Measurements from ENCODE around the gene QRFP. TPM values are rescaled to one million over a fixed set of nuclear protein-coding genes. Genes with fewer than 3 reads are reported as not detected.

QRFP gene
- total and polyA plus RNA-seq, 5 donors from 2014 or later, result not detected

GRCh38 chr9:130906735-130907416 lies 10.3 kb upstream of the QRFP start:
- Histone ChIP-seq H3K9me3 (ENCODE audit: control insufficient read depth in 2 of 2, low read length in 2 of 2) (no peaks in the 10 kb centered on the region), H3K36me3 (ENCODE audit: control insufficient read depth, insufficient read depth, low read length) (no peaks in the 10 kb centered on the region), H3K4me3 (ENCODE audit: low read depth, low read length) (no peak overlapping the region), H3K27ac (ENCODE audit: insufficient read depth, low read length, poor library complexity, severe bottlenecking) (no peak overlapping the region), H3K4me1 (ENCODE audit: control insufficient read depth, insufficient read depth, low read length, poor library complexity, severe bottlenecking) (no peaks in the 10 kb centered on the region), H3K27me3 (ENCODE audit: control insufficient read depth, insufficient read depth, low read length) (no peaks in the 10 kb centered on the region)
- Mint-ChIP-seq H3K9me3 (no peaks in the 10 kb centered on the region), H3K4me3 (no peak overlapping the region), H3K27ac (no peak overlapping the region), H3K4me1 (peaks cover 0 to 6% (median 0%) of the 10 kb centered on the region in 4 donors), H3K36me3 (no peaks in the 10 kb centered on the region), H3K27me3 (peaks cover 5% of the 10 kb centered on the region)
- ATAC-seq (ENCODE audit: low read depth in 2 of 2) (no peak), DNase-seq (no peak)

GRCh38 chr9:130905902-130906734 lies 9.5 kb upstream of the QRFP start:
- H3K36me3 Mint-ChIP-seq, result no peaks in the 10 kb centered on the region
- DNase-seq (no peak), ATAC-seq (ENCODE audit: low read depth in 2 of 2) (no peak)
- Histone ChIP-seq H3K27ac (ENCODE audit: insufficient read depth, low read length, poor library complexity, severe bottlenecking) (no peak overlapping the region), H3K4me1 (ENCODE audit: control insufficient read depth, insufficient read depth, low read length, poor library complexity, severe bottlenecking) (no peaks in the 10 kb centered on the region), H3K27me3 (ENCODE audit: control insufficient read depth, insufficient read depth, low read length) (no peaks in the 10 kb centered on the region), H3K9me3 (ENCODE audit: control insufficient read depth in 2 of 2, low read length in 2 of 2) (no peaks in the 10 kb centered on the region), H3K36me3 (ENCODE audit: control insufficient read depth, insufficient read depth, low read length) (no peaks in the 10 kb centered on the region), H3K4me3 (ENCODE audit: low read depth, low read length) (no peak overlapping the region)
- H3K4me3 Mint-ChIP-seq, result no peak overlapping the region
- H3K9me3 Mint-ChIP-seq, result no peaks in the 10 kb centered on the region
- no peak overlapping the region for H3K27ac Mint-ChIP-seq
- peaks cover 5% of the 10 kb centered on the region for H3K27me3 Mint-ChIP-seq
- H3K4me1 Mint-ChIP-seq, result peaks cover 0 to 6% (median 0%) of the 10 kb centered on the region in 4 donors

DNA sequence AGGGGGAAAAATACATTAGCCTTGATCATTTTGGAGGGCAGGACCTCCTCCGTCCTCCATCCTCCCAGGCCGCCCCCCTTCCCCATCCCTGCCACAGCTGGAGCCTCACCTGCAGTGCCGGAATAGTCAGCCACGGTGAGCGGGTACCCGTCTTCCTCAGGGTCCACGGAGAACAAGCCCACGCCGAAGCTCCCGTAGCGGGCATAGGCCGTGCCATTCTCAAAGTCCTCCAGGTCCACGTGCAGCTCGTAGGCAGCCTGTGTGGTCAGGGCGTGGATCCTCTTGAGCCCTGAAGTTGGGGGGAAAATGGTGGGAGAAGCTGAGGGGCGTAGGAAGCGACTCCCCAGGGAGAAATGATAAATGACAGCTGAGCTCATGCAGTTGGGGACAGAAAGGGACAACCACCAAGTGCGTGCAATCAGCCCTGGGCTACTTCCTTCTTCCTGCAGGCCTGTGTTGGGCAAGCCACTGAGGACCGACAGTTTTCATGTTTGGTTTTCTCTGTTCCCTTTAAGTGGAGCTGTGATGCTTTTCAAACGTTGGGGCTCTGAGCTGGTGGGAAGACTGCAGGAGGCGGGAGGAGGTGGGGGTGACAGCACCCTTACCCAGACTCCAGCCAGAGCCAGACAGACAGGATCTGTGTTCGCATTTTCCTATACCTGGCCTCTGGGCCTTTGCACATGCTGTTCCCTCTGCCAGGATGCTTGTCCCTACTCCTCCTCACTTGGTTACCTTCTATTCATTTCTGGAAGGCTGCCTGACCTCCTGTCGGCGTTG lies 8.7 kb upstream of the QRFP start:
- Histone ChIP-seq H3K27ac (ENCODE audit: insufficient read depth, low read length, poor library complexity, severe bottlenecking) (no peak overlapping the region), H3K4me1 (ENCODE audit: control insufficient read depth, insufficient read depth, low read length, poor library complexity, severe bottlenecking) (no peaks in the 10 kb centered on the region), H3K9me3 (ENCODE audit: control insufficient read depth in 2 of 2, low read length in 2 of 2) (no peaks in the 10 kb centered on the region), H3K27me3 (ENCODE audit: control insufficient read depth, insufficient read depth, low read length) (no peaks in the 10 kb centered on the region), H3K36me3 (ENCODE audit: control insufficient read depth, insufficient read depth, low read length) (no peaks in the 10 kb centered on the region), H3K4me3 (ENCODE audit: low read depth, low read length) (no peak overlapping the region)
- no peaks in the 10 kb centered on the region for H3K36me3 Mint-ChIP-seq
- no peaks in the 10 kb centered on the region for H3K9me3 Mint-ChIP-seq
- no peak overlapping the region for H3K27ac Mint-ChIP-seq
- ATAC-seq (ENCODE audit: low read depth in 2 of 2), result no peak
- no peak for DNase-seq
- peaks cover 5% of the 10 kb centered on the region for H3K27me3 Mint-ChIP-seq
- no peak overlapping the region for H3K4me3 Mint-ChIP-seq
- peaks cover 0 to 2% (median 0%) of the 10 kb centered on the region in 4 donors for H3K4me1 Mint-ChIP-seq

DNA sequence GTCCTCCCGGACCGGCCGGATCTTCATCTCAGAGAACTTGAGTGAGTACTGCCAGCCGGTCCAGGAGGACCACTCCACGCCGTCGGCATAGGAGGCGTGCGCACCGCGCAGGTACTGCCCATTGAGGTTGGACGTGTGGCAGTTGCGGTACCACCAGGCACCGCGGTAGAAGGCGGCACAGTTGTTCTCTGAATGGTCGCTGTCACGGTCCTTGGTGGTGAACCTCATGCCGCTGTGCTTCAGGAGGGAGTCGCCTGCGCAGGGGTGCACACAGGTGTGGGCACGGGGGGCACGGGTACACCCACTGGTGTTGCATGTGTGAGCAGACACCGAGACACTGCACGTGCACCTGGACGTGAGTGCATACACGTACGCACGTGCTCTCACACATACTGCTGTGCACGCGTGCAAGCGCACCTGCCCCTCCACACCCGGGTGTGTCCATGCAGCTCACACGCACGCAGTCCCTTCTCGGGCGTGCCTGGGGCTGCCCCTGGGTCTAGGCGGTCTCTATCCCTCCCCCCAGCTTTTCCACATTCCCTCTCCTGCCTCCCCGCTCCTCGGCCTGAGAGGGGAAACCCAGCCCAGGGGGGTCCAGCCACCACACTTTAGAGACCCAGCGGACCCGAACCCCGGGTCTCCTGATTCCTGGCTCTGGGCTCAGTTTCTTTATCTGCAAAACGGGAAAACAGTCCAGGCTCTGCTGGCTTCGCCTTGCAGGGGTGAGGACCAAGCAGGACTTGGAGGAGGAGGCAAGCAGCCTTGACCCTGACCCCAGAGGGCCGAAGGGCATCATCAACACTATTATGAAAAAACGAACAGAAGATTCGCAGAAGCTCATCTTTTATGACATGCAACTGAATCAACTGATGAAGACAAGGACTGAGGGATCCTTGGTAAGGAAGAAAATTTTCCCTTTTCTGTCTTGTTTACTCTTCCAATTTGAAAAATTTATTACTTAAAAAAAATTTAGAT lies 7.7 kb upstream of the QRFP start:
- no peak overlapping the region for H3K27ac Mint-ChIP-seq

DNA sequence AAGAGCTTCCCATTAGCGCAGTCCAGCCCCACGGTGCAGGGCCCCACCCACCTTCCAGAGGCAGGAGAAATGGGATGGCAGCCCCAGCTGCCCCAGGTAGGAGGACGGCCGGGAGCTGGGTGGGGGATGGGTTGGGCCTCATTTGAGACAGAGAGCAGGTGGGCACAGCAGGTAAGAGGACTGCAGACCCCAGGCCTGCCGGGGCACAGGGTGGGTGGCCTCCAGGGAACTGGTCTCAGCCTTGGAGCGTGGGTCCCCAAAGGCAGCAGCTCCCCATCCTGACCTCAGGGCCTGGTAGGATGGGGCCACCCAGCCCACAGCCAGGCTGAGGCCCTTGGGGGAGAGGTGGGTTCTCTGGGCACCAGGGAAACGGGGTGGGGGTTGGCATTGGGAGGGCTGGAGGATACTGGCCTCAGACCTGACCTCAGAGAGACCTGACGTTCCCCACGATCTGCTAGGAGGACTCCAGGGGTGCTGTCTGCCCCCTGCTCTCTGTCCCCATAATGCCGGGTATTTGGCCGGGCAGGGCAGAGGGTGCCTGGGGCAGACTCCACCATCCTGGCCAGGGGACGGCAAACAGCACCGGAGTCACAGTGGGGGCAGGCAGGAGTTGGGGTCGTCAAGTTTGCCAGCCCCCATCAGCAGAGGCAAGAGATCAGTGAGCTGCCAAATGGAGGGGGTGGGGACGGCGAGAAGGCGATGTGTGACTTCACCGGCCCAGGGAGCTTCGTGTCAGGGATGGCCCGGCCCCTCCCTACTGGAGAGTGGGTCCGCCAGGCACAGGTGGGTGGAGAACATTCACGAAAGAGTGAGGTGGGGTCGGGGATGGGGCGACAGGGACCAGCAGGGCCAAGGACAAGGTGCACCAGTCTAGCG lies 6.8 kb upstream of the QRFP start:
- Mint-ChIP-seq H3K4me1 (peaks cover 0 to 2% (median 0%) of the 10 kb centered on the region in 4 donors), H3K9me3 (no peaks in the 10 kb centered on the region), H3K36me3 (no peaks in the 10 kb centered on the region), H3K27me3 (no peaks in the 10 kb centered on the region), H3K27ac (no peak overlapping the region), H3K4me3 (no peak overlapping the region)
- DNase-seq, result no peak
- Histone ChIP-seq H3K4me1 (ENCODE audit: control insufficient read depth, insufficient read depth, low read length, poor library complexity, severe bottlenecking) (no peaks in the 10 kb centered on the region), H3K27me3 (ENCODE audit: control insufficient read depth, insufficient read depth, low read length) (no peaks in the 10 kb centered on the region), H3K4me3 (ENCODE audit: low read depth, low read length) (no peak overlapping the region), H3K9me3 (ENCODE audit: control insufficient read depth in 2 of 2, low read length in 2 of 2) (no peaks in the 10 kb centered on the region), H3K36me3 (ENCODE audit: control insufficient read depth, insufficient read depth, low read length) (no peaks in the 10 kb centered on the region), H3K27ac (ENCODE audit: insufficient read depth, low read length, poor library complexity, severe bottlenecking) (no peak overlapping the region)
- ATAC-seq (ENCODE audit: low read depth in 2 of 2), result no peak

More for the DNA sequence above, 7.7 kb upstream of the QRFP start:
- H3K27me3 ChIP-seq (ENCODE audit: control insufficient read depth, insufficient read depth, low read length), result no peaks in the 10 kb centered on the region
- H3K4me1 ChIP-seq (ENCODE audit: control insufficient read depth, insufficient read depth, low read length, poor library complexity, severe bottlenecking), result no peaks in the 10 kb centered on the region
- no peak overlapping the region for H3K4me3 ChIP-seq (ENCODE audit: low read depth, low read length)
- Mint-ChIP-seq H3K4me1 (peaks cover 0 to 2% (median 0%) of the 10 kb centered on the region in 4 donors), H3K27me3 (peaks cover 5% of the 10 kb centered on the region), H3K9me3 (no peaks in the 10 kb centered on the region), H3K4me3 (no peak overlapping the region), H3K36me3 (no peaks in the 10 kb centered on the region)
- H3K9me3 ChIP-seq (ENCODE audit: control insufficient read depth in 2 of 2, low read length in 2 of 2), result no peaks in the 10 kb centered on the region
- H3K36me3 ChIP-seq (ENCODE audit: control insufficient read depth, insufficient read depth, low read length), result no peaks in the 10 kb centered on the region
- DNase-seq (no peak), ATAC-seq (ENCODE audit: low read depth in 2 of 2) (no peak)
- H3K27ac ChIP-seq (ENCODE audit: insufficient read depth, low read length, poor library complexity, severe bottlenecking), result no peak overlapping the region

GRCh38 chr9:130902204-130903185 lies 5.9 kb upstream of the QRFP start:
- no peak overlapping the region for H3K27ac ChIP-seq (ENCODE audit: insufficient read depth, low read length, poor library complexity, severe bottlenecking)
- no peak overlapping the region for H3K4me3 ChIP-seq (ENCODE audit: low read depth, low read length)
- Mint-ChIP-seq H3K4me3 (no peak overlapping the region), H3K4me1 (peaks cover 0 to 2% (median 0%) of the 10 kb centered on the region in 4 donors), H3K36me3 (no peaks in the 10 kb centered on the region), H3K27me3 (no peaks in the 10 kb centered on the region), H3K27ac (no peak overlapping the region), H3K9me3 (no peaks in the 10 kb centered on the region)
- H3K4me1 ChIP-seq (ENCODE audit: control insufficient read depth, insufficient read depth, low read length, poor library complexity, severe bottlenecking), result no peaks in the 10 kb centered on the region
- no peak for ATAC-seq (ENCODE audit: low read depth in 2 of 2)
- no peak for DNase-seq
- no peaks in the 10 kb centered on the region for H3K27me3 ChIP-seq (ENCODE audit: control insufficient read depth, insufficient read depth, low read length)
- no peaks in the 10 kb centered on the region for H3K36me3 ChIP-seq (ENCODE audit: control insufficient read depth, insufficient read depth, low read length)
- no peaks in the 10 kb centered on the region for H3K9me3 ChIP-seq (ENCODE audit: control insufficient read depth in 2 of 2, low read length in 2 of 2)
